DND-41 (cell line): ENCODE measurements around the gene DLK1.

Experiments
- CTCF ChIP-seq: IDR thresholded peaks from 2 replicates; pipeline ENCODE4 v1.5.1; 2012; ENCODE audit warnings: borderline replicate concordance, low read length, moderate library complexity, mild to moderate bottlenecking; ENCODE audit not compliant: poor library complexity, severe bottlenecking; ENCODE audit errors: extremely low read depth
- EZH2 ChIP-seq: IDR thresholded peaks from 3 replicates; pipeline ENCODE4 v1.6.1; 2012; ENCODE audit warnings: borderline replicate concordance, low read depth, mild to moderate bottlenecking, moderate library complexity, low read length, inconsistent platforms; ENCODE audit not compliant: severe bottlenecking

- TF ChIP-seq CTCF = no peak
- no peak for TF ChIP-seq EZH2
Measured at GRCh38 chr14:100706860-100707259, 19.8 kb upstream of the DLK1 start.
